HG03159 (cell line): ENCODE measurements around the gene SORCS2.

ENCODE experiments used
- ATAC-seq: cut with Tn5 transposase; IDR thresholded peaks from one replicate; pipeline ENCODE4 v1.9.1; 2021; ENCODE audit warnings: mild to moderate bottlenecking, moderate library complexity; ENCODE audit not compliant: unreplicated experiment

SORCS2 gene

GRCh38 chr4:7241597-7242125 is 49.3 kb downstream of the SORCS2 start:
- no peak for ATAC-seq

DNA sequence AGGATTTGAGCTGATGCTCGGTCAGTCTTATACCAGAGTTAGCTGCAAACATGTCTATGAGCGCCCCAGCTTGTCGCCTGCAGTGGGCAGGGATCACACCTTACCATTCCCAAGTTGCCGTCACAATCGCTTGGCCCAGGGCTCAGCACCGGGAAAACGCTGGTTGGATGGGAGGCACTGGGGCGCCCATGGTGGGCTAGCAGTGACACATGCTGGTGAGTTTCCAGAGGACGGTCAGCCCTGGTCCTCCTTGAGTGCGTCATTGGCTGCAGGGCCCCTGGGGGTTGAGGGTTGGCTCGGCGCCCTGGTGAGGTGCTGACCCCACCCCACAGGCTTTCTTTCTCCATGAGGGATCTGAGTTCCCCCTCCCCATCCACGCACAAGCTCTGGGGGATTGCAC is 50.4 kb downstream of the SORCS2 start:
- no peak for ATAC-seq

DNA sequence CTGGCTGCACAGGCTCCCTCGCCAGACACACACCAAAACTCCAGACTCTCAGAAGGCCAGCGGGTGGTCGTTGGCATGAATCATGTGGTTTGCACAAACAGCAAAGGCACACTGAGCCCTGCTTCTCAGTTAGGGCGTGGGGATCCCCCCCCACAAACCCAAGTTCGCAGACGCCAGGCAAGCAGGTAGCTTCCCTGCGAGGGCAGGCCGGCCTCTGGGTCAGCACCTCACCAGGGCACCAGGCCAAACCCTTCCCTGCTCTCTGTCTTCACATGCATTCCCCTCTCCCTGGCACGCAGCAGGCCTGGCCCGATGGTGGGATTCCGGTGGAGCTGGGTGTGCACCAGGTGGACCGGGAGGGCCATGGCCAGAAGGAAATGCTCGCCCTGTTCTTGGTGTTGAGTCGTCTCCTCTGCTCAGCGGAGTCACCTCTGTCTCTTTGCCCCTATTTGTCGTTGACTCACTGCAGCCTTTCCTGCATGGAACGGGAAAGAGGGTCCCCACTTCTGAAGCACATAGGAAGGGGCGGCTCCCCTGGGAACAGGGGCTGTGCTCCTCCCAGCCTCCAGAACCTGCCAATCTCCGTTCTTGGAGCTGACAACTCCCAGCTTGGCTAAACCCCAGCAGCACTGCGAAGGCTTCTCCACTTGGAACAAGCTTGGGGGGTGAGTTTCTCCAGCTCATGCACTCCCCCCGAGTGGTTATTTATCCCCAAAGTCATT is 51.4 kb downstream of the SORCS2 start:
- ATAC-seq: no peak

DNA sequence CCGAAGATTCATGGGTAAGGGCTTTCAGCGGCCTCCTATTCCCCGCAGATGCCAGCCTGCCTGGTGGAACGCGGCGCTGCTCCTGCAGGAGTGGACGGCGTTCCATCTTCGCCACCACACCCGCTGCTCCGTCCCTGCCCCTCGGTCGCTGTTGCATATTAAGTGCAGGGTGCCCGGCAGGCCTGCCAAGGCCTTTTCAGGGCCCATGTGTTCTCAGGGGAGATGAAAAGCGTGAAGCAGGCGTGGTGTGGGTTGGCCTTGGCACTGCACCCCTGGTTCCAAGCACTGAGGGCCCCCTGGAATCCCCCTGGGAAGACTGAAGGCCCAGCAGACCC is 52.0 kb downstream of the SORCS2 start:
- ATAC-seq: no peak

DNA sequence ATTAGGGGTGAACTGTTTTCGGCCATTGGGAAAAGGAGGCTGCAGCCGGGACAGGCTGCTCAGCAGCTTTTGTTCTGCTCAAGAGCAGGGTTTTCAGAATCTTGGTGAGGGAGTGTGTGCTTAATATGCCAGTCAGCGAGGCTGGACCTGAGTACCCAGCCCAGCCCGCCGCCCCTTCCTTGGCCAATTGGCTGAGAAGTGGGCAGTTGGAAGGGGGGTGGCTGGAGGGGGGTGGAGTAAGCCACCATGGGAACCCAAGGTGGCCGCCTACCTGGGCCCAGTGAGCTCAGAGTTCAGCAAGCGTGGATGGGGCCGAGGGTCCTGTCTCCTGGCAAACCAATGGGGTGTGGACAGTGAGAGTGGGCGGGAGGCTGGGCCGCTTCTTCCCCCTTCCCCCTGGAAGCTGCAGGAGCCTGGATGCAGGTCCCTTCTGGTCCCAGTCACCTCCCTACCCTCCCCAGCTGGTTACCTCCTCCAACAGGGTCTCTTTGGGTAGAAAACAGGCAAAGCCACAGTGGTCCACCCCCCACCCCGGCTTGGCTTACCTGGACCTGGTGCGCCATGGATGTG is 52.5 kb downstream of the SORCS2 start:
- no peak for ATAC-seq

DNA sequence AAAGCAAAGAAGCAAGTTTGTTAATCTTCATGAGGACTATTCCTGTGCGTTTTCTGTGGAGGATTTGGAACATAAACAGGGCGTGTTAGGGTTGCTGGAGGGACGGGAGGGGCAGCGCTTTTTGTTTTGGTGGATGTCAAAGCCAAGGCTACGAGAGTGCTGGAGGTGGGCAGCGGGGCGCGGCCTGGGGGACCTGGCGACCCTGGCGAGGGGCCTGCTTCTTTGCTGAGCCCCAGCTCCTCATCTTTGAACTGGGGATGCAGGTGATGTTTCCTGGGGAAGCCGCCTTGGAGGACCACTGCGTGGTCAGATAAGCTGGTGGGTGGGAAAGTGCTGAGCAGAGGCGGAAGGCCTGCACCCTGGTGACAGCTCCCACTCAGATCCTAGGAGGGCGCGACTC is 55.2 kb downstream of the SORCS2 start:
- ATAC-seq: no peak

DNA sequence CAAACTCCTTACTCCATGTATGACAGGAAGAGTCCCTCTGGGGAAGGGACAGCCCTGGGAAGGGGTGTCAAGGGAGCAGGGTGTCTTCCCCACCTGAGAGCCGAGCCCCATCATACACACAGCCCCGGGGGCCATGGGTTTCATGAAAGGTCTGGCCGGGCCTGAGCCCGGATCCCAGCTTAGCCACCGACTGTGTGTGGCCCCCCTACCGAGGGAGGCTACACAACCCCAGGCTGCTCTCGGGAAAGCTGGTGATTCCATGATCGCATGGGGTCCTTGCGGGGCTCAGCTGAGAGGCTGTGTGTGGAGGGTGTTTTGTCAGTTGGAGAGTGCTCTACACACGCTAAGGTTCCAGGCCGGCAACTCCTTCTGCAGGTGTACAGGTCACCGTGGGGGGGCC is 55.6 kb downstream of the SORCS2 start:
- no peak for ATAC-seq

DNA sequence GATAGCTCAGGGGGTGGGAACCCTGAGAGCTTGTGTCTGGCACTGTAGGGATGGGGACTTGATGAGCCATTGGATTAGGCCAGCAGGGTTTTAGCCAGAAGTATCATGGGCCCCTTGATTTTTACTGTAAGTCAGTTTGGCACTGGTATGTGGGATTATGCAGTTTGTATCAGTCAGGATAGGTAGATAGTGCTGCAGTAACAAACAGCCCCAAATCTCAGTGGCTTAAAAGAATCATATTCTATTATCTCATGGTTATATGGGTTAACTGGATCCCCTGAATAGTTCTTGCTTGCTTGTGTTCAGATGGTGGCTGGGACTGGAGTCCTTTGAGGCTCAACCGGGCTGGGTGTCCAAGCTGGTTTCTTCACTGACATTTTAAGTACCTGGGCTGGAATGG is 56.5 kb downstream of the SORCS2 start:
- ATAC-seq: no peak

- no peak for ATAC-seq
Measured at GRCh38 chr4:7251321-7251720, 59.0 kb downstream of the SORCS2 start.

- ATAC-seq: no peak
Measured at GRCh38 chr4:7252051-7252450, 59.7 kb downstream of the SORCS2 start.

DNA sequence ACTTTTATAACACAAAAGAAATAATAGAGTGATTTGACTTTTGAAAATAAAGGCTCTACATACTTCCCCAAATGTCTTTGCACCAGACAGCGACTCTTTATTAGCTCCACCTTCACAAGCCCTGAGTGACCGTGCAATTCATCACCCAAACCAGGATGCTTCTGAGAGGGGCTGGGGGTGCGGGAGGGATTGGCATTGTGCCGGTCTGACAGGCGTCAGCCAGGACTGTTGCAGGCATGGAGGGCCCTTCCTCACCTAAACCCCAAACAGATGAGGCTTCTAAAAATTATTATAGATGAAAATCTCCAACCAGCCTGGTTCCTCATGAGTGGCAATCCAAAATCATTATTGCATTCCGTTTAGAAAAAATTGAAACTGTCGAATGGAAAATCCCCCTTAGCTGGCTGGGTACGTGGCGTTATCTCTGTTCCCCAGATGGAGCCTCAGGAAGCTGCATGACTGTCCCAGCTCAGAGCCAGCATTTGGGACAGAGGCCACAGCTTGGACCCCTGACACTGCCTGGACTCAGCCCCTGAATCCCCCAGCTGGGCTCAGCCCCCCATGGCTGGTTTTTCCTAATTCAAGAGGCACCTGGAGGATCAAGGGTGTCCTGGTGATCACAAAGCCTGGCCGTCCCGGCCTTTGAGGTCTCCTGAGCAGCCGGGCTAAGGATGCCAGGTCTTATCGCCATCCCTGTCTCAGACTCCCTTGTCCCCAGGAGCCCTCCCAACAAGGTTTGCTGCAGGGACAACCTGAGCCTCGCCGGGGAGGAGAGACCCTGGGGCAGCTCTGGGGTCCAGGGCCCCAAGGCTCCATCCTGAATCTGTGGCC is 60.4 kb downstream of the SORCS2 start:
- ATAC-seq: no peak

GRCh38 chr4:7253341-7253700 is 61.0 kb downstream of the SORCS2 start:
- ATAC-seq: no peak

GRCh38 chr4:7253837-7254236 is 61.5 kb downstream of the SORCS2 start:
- ATAC-seq: no peak

DNA sequence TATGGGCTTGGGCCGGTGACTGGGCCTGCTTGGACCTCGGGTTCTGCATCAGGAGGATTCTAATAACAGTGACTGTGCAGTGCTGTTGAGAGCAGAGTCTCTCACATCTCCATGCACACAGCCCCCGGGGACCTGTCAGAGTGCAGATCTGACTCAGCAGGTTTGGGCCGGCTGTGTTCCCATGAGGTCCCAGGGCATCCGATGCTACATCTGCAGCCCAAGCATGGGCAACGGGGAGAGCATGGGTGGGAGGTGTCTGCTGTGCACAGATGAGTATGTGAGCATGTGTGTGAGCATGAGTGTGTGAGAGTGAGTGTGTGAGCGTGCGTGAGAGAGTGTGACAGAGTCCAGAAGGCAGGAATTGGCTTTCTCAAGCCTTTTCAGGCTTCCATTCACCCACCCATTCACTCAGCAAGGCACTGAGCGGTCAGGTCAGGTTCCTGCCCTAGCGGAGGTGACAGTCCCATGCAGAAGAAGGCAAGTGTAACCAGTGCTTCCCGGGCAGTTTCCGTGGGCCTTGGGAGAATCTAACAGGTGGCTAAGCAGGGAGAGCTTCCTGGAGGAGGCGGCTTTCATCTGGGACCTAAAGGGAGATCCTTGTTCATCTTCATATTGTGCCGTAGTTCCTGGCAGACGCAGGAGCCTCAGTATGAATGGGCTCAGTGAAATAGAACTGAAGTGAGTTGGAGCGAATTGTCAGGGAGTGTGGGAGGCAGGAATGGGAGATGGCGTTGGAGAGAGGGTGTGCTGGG is 62.6 kb downstream of the SORCS2 start:
- ATAC-seq: no peak

GRCh38 chr4:7255488-7255881 is 63.1 kb downstream of the SORCS2 start:
- ATAC-seq: no peak

DNA sequence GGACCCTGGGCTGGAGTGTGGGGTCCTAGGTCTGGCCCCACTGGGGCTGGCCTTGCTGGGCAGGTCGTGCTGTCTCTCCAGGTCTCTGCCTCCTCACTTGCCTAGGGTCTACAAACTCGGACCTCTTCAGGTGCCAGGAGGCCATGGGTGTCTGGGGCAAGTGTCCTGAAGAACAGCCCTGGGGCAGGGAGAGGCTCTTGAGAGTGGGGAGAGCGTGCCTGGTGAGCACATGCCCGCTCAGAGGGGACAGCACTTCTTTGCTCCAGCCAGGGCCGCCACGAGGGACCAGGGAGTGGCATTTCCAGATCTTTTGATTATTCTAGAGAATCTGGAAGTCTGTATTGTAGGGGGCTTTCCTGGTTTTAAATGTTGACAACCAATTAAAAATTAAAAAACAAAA is 63.7 kb downstream of the SORCS2 start:
- ATAC-seq: no peak

DNA sequence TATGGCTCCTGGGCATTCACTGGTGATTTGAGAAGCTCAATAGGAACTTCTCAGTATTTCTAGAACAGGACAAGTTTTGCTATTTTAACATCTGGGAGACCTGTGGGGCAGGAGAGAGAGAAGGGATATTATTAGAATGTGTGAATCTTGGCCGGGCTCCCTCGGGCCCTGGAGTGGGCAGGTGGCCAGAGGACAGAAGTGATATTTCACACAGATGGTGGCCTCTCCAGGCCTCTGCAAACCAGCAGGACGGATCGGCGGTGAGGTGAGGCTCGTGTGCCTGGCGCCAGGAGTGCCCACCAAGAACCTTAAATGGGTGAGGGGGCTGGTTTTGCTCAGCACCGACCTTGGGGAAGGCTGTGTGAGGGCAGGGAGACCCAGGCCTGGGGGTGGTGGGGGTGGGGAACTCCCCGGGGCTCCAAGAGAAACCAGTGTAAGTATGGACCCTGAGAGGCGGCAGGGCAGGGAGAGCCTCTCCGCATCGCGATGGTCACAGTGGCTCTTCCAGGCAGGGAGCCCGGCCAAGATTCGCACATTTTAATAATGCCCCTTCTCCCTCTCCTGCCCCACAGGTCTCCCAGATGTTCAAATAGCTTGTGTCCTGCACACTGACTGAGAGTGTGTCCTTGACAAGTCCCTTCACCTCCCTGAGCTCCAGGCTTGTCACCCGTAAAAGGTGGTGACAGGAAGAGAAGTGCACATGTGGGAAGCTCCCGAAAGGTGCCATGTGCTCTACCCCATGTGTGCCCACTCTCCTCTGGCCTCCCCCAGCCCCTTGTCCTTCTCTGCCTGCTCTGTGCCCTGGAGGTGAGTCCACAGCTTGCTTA is 64.9 kb downstream of the SORCS2 start:
- ATAC-seq: no peak

DNA sequence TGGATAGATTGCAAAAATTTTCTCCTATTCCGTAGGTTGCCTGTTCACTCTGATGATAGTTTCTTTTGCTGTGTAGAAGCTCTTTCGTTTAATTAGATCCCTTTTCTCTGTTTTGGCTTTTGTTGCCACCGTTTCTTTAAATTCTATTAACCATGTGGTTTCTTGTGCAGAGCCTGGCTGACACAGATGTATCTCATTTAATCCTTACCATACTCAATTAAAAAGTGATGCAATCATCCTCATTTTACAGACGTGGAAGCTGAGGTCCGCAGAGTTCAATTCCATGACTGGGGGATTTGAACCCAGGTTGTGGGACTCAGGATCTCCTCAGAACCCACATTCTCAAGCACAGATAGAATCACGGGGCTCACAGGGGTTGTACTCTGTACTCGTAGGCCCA is 66.7 kb downstream of the SORCS2 start:
- no peak for ATAC-seq

- no peak for ATAC-seq
Measured at GRCh38 chr4:7260569-7260968, 68.2 kb downstream of the SORCS2 start.

DNA sequence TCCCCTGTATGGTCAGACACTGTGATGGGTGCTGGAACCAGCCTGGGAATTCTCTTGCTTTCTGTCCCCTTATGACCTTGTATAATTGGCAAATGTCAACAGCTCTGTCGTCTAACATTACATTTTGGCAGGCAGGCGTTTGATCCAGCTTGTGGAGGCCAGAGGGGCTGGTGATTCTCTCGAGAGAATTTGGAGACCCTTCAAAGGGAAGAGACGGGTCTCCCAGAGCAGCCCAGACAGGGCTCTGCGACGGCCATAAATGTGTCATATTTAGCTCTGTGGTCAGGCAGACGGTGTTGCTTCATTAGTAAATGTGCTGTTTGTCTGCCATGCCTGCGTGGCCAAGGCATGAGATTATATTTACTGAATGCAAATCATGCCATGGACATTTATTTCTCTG is 68.7 kb downstream of the SORCS2 start:
- no peak for ATAC-seq

DNA sequence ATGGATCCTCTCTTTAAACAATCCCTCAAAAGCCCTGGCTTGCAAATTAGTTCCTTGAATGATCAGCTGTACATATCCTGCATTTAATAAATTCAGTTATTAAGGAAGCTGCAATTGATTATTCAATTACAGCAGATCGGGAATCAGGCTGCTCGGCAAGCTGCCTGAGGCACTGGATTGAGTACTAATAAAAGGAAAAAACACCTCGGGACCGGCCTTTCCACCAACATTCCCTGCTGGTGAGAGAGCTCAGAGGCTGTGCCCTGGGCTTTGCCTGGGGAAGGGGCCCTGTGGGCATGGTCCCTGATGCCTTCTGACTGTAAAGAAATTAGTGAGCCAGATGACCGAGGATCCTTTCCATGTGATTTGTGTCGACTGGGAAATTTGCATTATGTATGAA is 69.2 kb downstream of the SORCS2 start:
- no peak for ATAC-seq
